Parathyroid adenoma (tissue), 2 donors: ENCODE data around the gene TARS1.

Source experiments
- H2AFZ ChIP-seq: fragments of 300-600 bp; sonication (generic); one replicate; pipeline ENCODE4 v1.7.0; 2017; ENCODE audit warnings: antibody characterized with exemption, mild to moderate bottlenecking
- H3K27ac ChIP-seq: fragments of 300-600 bp; sonication (generic); one replicate; pipeline ENCODE4 v1.7.0; 2017
- H3K27me3 ChIP-seq: fragments of 300-600 bp; sonication (generic); one replicate; pipeline ENCODE4 v1.7.0; 2017; ENCODE audit warnings: low read length; ENCODE audit not compliant: control insufficient read depth, insufficient read depth
- H3K36me3 ChIP-seq: fragments of 300-600 bp; sonication (generic); one replicate; pipeline ENCODE4 v1.7.0; 2017; ENCODE audit warnings: low read length; ENCODE audit not compliant: control insufficient read depth, insufficient read depth
- H3K4me1 ChIP-seq: fragments of 300-600 bp; sonication (generic); one replicate; pipeline ENCODE4 v1.7.0; 2017; ENCODE audit warnings: control low read depth
- H3K4me2 ChIP-seq: fragments of 300-600 bp; sonication (generic); one replicate; pipeline ENCODE4 v1.7.0; 2017; ENCODE audit warnings: low read length
- H3K4me3 ChIP-seq: fragments of 300-600 bp; sonication (generic); one replicate; pipeline ENCODE4 v1.7.0; 2017; ENCODE audit warnings: low read depth, low read length
- H3K79me2 ChIP-seq: fragments of 300-600 bp; sonication (generic); one replicate; pipeline ENCODE4 v1.7.0; 2017; ENCODE audit warnings: control low read depth
- H3K9ac ChIP-seq: fragments of 300-600 bp; sonication (generic); one replicate; pipeline ENCODE4 v1.7.0; 2017; ENCODE audit warnings: mild to moderate bottlenecking
- H3K9me3 ChIP-seq: fragments of 300-600 bp; sonication (generic); one replicate; pipeline ENCODE4 v1.7.0; 2017; ENCODE audit warnings: low read length; ENCODE audit not compliant: control insufficient read depth
- CTCF ChIP-seq: fragments of 300-600 bp; sonication (generic); IDR thresholded peaks from one replicate; pipeline ENCODE4 v1.7.0; 2017; ENCODE audit warnings: antibody characterized with exemption, mild to moderate bottlenecking
- donor health status: primary hyperparathyroidism.

TARS1 gene

GRCh38 chr5:33415811-33416354, 24.9 kb upstream of the TARS1 start:
- Histone ChIP-seq H3K27me3 (no peaks in the 10 kb centered on the region), H3K4me2 (no peak overlapping the region), H3K9ac (no peak overlapping the region), H3K27ac (no peak overlapping the region), H3K9me3 (no peaks in the 10 kb centered on the region), H2AFZ (no peak overlapping the region), H3K4me3 (no peak overlapping the region), H3K79me2 (no peaks in the 10 kb centered on the region), H3K36me3 (no peaks in the 10 kb centered on the region), H3K4me1 (no peaks in the 10 kb centered on the region)
- TF ChIP-seq CTCF = no peak

GRCh38 chr5:33417632-33418031, 23.1 kb upstream of the TARS1 start:
- no peaks in the 10 kb centered on the region for H3K4me1 ChIP-seq
- no peak for TF ChIP-seq CTCF
- H3K27me3 ChIP-seq = no peaks in the 10 kb centered on the region
- no peaks in the 10 kb centered on the region for H3K9me3 ChIP-seq
- no peaks in the 10 kb centered on the region for H3K79me2 ChIP-seq
- no peak overlapping the region for H3K4me3 ChIP-seq
- no peak overlapping the region for H3K4me2 ChIP-seq
- no peaks in the 10 kb centered on the region for H3K36me3 ChIP-seq
- no peak overlapping the region for H3K27ac ChIP-seq
- H3K9ac ChIP-seq = no peak overlapping the region
- no peak overlapping the region for H2AFZ ChIP-seq

GRCh38 chr5:33420946-33421345, 19.8 kb upstream of the TARS1 start:
- Histone ChIP-seq H3K9me3 (no peaks in the 10 kb centered on the region), H2AFZ (no peak overlapping the region), H3K4me1 (no peaks in the 10 kb centered on the region), H3K4me2 (no peak overlapping the region), H3K27ac (no peak overlapping the region), H3K36me3 (no peaks in the 10 kb centered on the region), H3K9ac (no peak overlapping the region), H3K79me2 (no peaks in the 10 kb centered on the region), H3K27me3 (no peaks in the 10 kb centered on the region), H3K4me3 (no peak overlapping the region)
- TF ChIP-seq CTCF = no peak

GRCh38 chr5:33422191-33422590, 18.6 kb upstream of the TARS1 start:
- Histone ChIP-seq H3K9me3 (no peaks in the 10 kb centered on the region), H3K36me3 (no peaks in the 10 kb centered on the region), H3K27ac (no peak overlapping the region), H3K9ac (no peak overlapping the region), H3K4me3 (no peak overlapping the region), H2AFZ (no peak overlapping the region), H3K79me2 (no peaks in the 10 kb centered on the region), H3K27me3 (no peaks in the 10 kb centered on the region), H3K4me1 (no peaks in the 10 kb centered on the region), H3K4me2 (no peak overlapping the region)
- no peak for TF ChIP-seq CTCF

GRCh38 chr5:33423018-33423630, 17.6 kb upstream of the TARS1 start:
- TF ChIP-seq CTCF = peak; percentile 8
- Histone ChIP-seq H3K9me3 (no peaks in the 10 kb centered on the region), H3K27me3 (peaks cover 3% of the 10 kb centered on the region), H3K4me2 (no peak overlapping the region), H3K79me2 (no peaks in the 10 kb centered on the region), H3K4me1 (no peaks in the 10 kb centered on the region), H3K27ac (no peak overlapping the region), H3K36me3 (no peaks in the 10 kb centered on the region), H3K4me3 (no peak overlapping the region), H3K9ac (no peak overlapping the region), H2AFZ (no peak overlapping the region)
